Measurements from ENCODE around the gene GJB1.

DNA sequence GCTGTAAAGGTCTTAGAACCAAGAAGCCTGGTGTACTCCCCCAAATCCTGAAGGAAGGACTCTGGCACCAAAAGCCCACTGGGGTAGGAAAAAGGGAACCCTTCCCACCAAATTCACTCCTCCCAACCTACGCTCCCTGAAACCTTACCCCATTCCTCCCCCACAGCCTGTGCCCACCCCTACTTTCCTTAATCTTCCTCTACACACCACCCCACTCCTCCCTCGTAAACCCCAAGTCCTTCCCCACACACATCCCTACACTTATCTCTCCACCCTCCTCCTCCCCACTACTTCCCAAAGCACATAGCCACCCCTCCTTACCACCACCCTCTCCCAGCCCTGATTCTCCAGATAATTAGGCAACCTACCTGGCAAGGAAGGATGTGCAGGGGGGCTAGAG lies 29.2 kb downstream of the GJB1 start:
- no peak for TF ChIP-seq POLR2A (IDR thresholded peaks at IDR 0.05)
- TF ChIP-seq, protein P1, sequence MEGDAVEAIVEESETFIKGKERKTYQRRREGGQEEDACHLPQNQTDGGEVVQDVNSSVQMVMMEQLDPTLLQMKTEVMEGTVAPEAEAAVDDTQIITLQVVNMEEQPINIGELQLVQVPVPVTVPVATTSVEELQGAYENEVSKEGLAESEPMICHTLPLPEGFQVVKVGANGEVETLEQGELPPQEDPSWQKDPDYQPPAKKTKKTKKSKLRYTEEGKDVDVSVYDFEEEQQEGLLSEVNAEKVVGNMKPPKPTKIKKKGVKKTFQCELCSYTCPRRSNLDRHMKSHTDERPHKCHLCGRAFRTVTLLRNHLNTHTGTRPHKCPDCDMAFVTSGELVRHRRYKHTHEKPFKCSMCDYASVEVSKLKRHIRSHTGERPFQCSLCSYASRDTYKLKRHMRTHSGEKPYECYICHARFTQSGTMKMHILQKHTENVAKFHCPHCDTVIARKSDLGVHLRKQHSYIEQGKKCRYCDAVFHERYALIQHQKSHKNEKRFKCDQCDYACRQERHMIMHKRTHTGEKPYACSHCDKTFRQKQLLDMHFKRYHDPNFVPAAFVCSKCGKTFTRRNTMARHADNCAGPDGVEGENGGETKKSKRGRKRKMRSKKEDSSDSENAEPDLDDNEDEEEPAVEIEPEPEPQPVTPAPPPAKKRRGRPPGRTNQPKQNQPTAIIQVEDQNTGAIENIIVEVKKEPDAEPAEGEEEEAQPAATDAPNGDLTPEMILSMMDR (IDR thresholded peaks at IDR 0.05) = no peak
